ENCODE results near the gene LSR. TPM values are rescaled to one million over a fixed set of nuclear protein-coding genes. Genes with fewer than 3 reads are reported as not detected.

LSR gene
- total RNA-seq, 1 donor from 2014 or later = 18.1 TPM

DNA sequence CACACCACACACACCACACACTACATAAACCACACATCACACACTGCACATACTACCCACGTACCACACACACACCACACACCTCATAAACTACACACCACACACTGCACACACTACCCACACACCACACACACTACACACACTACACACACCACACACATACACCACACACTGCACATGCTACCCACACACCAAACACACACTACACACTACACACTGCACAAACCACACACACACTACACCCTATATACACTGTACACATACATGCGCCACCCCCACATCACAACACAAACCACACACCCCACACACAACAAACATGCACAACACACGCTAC is 48.7 kb downstream of the LSR start:
- no peak overlapping the region for H3K9ac ChIP-seq (ENCODE audit: low read length)
- Mint-ChIP-seq H3K4me3 (ENCODE audit: unreplicated experiment) (no peak overlapping the region), H3K4me1 (ENCODE audit: low read depth, unreplicated experiment) (no peaks in the 10 kb centered on the region), H3K27ac (ENCODE audit: unreplicated experiment) (no peak overlapping the region), H3K9me3 (ENCODE audit: unreplicated experiment) (no peaks in the 10 kb centered on the region), H3K27me3 (ENCODE audit: low read depth, unreplicated experiment) (peaks cover 18% of the 10 kb centered on the region), H3K36me3 (ENCODE audit: low read depth, unreplicated experiment) (no peaks in the 10 kb centered on the region)
- no peaks in the 10 kb centered on the region for H3K79me2 ChIP-seq (ENCODE audit: insufficient read depth, low read length)
- no peaks in the 10 kb centered on the region for H3K4me1 ChIP-seq (ENCODE audit: insufficient read depth, low read length)
- FAIRE-seq (no peak), DNase-seq (ENCODE audit: low read depth) (no peak)
- H3K27ac ChIP-seq (ENCODE audit: low read depth, low read length) = no peak overlapping the region
- no peak for TF ChIP-seq EZH2 (IDR thresholded peaks at IDR 0.05; ENCODE audit: insufficient read depth, low read length)
- TF ChIP-seq, protein P1, sequence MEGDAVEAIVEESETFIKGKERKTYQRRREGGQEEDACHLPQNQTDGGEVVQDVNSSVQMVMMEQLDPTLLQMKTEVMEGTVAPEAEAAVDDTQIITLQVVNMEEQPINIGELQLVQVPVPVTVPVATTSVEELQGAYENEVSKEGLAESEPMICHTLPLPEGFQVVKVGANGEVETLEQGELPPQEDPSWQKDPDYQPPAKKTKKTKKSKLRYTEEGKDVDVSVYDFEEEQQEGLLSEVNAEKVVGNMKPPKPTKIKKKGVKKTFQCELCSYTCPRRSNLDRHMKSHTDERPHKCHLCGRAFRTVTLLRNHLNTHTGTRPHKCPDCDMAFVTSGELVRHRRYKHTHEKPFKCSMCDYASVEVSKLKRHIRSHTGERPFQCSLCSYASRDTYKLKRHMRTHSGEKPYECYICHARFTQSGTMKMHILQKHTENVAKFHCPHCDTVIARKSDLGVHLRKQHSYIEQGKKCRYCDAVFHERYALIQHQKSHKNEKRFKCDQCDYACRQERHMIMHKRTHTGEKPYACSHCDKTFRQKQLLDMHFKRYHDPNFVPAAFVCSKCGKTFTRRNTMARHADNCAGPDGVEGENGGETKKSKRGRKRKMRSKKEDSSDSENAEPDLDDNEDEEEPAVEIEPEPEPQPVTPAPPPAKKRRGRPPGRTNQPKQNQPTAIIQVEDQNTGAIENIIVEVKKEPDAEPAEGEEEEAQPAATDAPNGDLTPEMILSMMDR (IDR thresholded peaks at IDR 0.05; ENCODE audit: insufficient read depth, low read depth, low read length) = no peak
- no peak overlapping the region for H3K4me2 ChIP-seq (ENCODE audit: low read length)
- H2AFZ ChIP-seq (ENCODE audit: low read depth, low read length) = no peak overlapping the region
- H3K27me3 ChIP-seq (ENCODE audit: insufficient read depth, low read length) = peaks cover 3% of the 10 kb centered on the region
- H4K20me1 ChIP-seq (ENCODE audit: insufficient read depth, low read length) = no peaks in the 10 kb centered on the region
- H3K9me3 ChIP-seq (ENCODE audit: insufficient read depth, low read depth, low read length) = peaks cover 9% of the 10 kb centered on the region
- H3K4me3 ChIP-seq (ENCODE audit: insufficient read depth, low read depth, low read length) = no peak overlapping the region
- no peaks in the 10 kb centered on the region for H3K36me3 ChIP-seq (ENCODE audit: insufficient read depth, low read length)

DNA sequence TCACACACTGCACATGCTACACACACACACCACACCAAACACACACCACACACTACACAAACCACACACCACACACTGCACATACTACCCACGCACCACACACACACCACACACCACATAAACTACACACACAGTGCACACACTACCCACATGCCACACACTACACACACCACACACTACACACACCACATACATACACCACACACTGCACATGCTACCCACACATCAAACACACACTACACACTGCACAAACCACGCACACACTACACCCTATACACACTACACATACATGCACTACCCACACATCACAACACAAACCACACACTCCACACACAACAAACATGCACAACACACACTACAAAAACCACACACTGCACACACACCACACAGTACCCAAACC is 49.1 kb downstream of the LSR start:
- Histone ChIP-seq H2AFZ (ENCODE audit: low read depth, low read length) (no peak overlapping the region), H3K36me3 (ENCODE audit: insufficient read depth, low read length) (no peaks in the 10 kb centered on the region), H3K4me2 (ENCODE audit: low read length) (no peak overlapping the region), H3K4me3 (ENCODE audit: insufficient read depth, low read depth, low read length) (no peak overlapping the region), H3K79me2 (ENCODE audit: insufficient read depth, low read length) (no peaks in the 10 kb centered on the region), H3K9me3 (ENCODE audit: insufficient read depth, low read depth, low read length) (peaks cover 9% of the 10 kb centered on the region), H4K20me1 (ENCODE audit: insufficient read depth, low read length) (no peaks in the 10 kb centered on the region), H3K4me1 (ENCODE audit: insufficient read depth, low read length) (no peaks in the 10 kb centered on the region), H3K9ac (ENCODE audit: low read length) (no peak overlapping the region), H3K27me3 (ENCODE audit: insufficient read depth, low read length) (peaks cover 3% of the 10 kb centered on the region), H3K27ac (ENCODE audit: low read depth, low read length) (no peak overlapping the region)
- TF ChIP-seq EZH2 (IDR thresholded peaks at IDR 0.05; ENCODE audit: insufficient read depth, low read length) = no peak
- TF ChIP-seq, protein P1 (IDR thresholded peaks at IDR 0.05; ENCODE audit: insufficient read depth, low read depth, low read length) = no peak
- DNase-seq (ENCODE audit: low read depth) (no peak), FAIRE-seq (no peak)
- Mint-ChIP-seq H3K27ac (ENCODE audit: unreplicated experiment) (no peak overlapping the region), H3K4me1 (ENCODE audit: low read depth, unreplicated experiment) (no peaks in the 10 kb centered on the region), H3K36me3 (ENCODE audit: low read depth, unreplicated experiment) (no peaks in the 10 kb centered on the region), H3K9me3 (ENCODE audit: unreplicated experiment) (no peaks in the 10 kb centered on the region), H3K27me3 (ENCODE audit: low read depth, unreplicated experiment) (peaks cover 13% of the 10 kb centered on the region), H3K4me3 (ENCODE audit: unreplicated experiment) (no peak overlapping the region)

DNA sequence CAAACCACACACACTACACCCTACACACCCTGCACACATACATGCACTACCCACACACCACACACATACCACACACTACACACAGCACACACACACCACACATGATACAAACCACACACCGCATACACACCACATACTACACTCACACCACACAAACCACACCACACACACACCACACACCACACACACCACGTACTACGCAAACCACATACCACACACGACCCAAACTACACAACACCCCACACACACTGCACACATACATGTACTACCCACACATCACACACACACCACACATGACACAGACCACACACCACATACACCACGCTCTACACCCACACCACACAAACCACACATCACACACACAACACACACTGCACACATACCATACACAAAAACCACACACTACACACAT is 49.8 kb downstream of the LSR start:
- H3K27me3 ChIP-seq (ENCODE audit: insufficient read depth, low read length) = no peaks in the 10 kb centered on the region
- Mint-ChIP-seq H3K27me3 (ENCODE audit: low read depth, unreplicated experiment) (peaks cover 14% of the 10 kb centered on the region), H3K9me3 (ENCODE audit: unreplicated experiment) (no peaks in the 10 kb centered on the region), H3K4me3 (ENCODE audit: unreplicated experiment) (no peak overlapping the region), H3K4me1 (ENCODE audit: low read depth, unreplicated experiment) (peaks cover under 1% of the 10 kb centered on the region), H3K27ac (ENCODE audit: unreplicated experiment) (no peak overlapping the region), H3K36me3 (ENCODE audit: low read depth, unreplicated experiment) (no peaks in the 10 kb centered on the region)
- no peak overlapping the region for H3K27ac ChIP-seq (ENCODE audit: low read depth, low read length)
- H3K9me3 ChIP-seq (ENCODE audit: insufficient read depth, low read depth, low read length) = peaks cover 9% of the 10 kb centered on the region
- FAIRE-seq (no peak), DNase-seq (ENCODE audit: low read depth) (no peak)
- no peak overlapping the region for H3K4me2 ChIP-seq (ENCODE audit: low read length)
- H4K20me1 ChIP-seq (ENCODE audit: insufficient read depth, low read length) = no peaks in the 10 kb centered on the region
- H3K36me3 ChIP-seq (ENCODE audit: insufficient read depth, low read length) = no peaks in the 10 kb centered on the region
- no peaks in the 10 kb centered on the region for H3K79me2 ChIP-seq (ENCODE audit: insufficient read depth, low read length)
- TF ChIP-seq, protein P1 (IDR thresholded peaks at IDR 0.05; ENCODE audit: insufficient read depth, low read depth, low read length) = no peak
- TF ChIP-seq EZH2 (IDR thresholded peaks at IDR 0.05; ENCODE audit: insufficient read depth, low read length) = no peak
- no peaks in the 10 kb centered on the region for H3K4me1 ChIP-seq (ENCODE audit: insufficient read depth, low read length)
- no peak overlapping the region for H2AFZ ChIP-seq (ENCODE audit: low read depth, low read length)
- H3K4me3 ChIP-seq (ENCODE audit: insufficient read depth, low read depth, low read length) = no peak overlapping the region
- no peak overlapping the region for H3K9ac ChIP-seq (ENCODE audit: low read length)
